Gastroesophageal sphincter (tissue), 3 donors: ENCODE data around the gene ASB2.

Experiments used
- CTCF ChIP-seq, 4 experiments: fragments of 200-600 bp in 2 of 4; fragments of 450-650 bp in 2 of 4; sonication (generic) in 1 of 4; IDR thresholded peaks; one replicate each; pipeline ENCODE4 v1.5.1; 2017 to 2019; ENCODE audit warnings: antibody characterized with exemption in 4 of 4, mild to moderate bottlenecking in 2 of 4, moderate library complexity in 2 of 4
- EP300 ChIP-seq: sonication (generic); formaldehyde crosslinking; IDR thresholded peaks from one replicate; pipeline ENCODE4 v1.6.1; 2017; ENCODE audit warnings: antibody characterized with exemption, mild to moderate bottlenecking
- POLR2A ChIP-seq, 2 donors: fragments of 450-650 bp; IDR thresholded peaks; one replicate each; pipeline ENCODE4 v1.6.1; 2017; ENCODE audit warnings: antibody characterized with exemption in 2 of 2, mild to moderate bottlenecking in 2 of 2, moderate library complexity in 1 of 2
- POLR2AphosphoS5 ChIP-seq: sonication (generic); formaldehyde crosslinking; IDR thresholded peaks from one replicate; pipeline ENCODE4 v1.6.1; 2017; ENCODE audit warnings: antibody characterized with exemption

- TF ChIP-seq POLR2AphosphoS5 (no peak), CTCF (IDR thresholded peaks at IDR 0.05) (no peak), EP300 (no peak), POLR2A (IDR thresholded peaks at IDR 0.05) (no peak)
Measured at GRCh38 chr14:93901813-93902212, 74.6 kb downstream of the ASB2 start.
